OCI-LY3 (cell line): ENCODE measurements around the gene TRIM43.
"Not testable (repeated sequence)": the region's sequence is repeated elsewhere in the genome, so short reads cannot be mapped to it uniquely, and the experiment has no call there.

Experiments used
- EZH2phosphoT487 ChIP-seq: fragments of 200-600 bp; shearing (Covaris generic); IDR thresholded peaks from 2 replicates; pipeline ENCODE4 v1.6.1; 2018; ENCODE audit warnings: antibody characterized with exemption, mixed run types, low read depth
- TF ChIP-seq, protein P1 (sequence below): fragments of 200-600, 300-600 bp; sonication (generic); IDR thresholded peaks from 2 replicates; pipeline ENCODE4 v1.5.1; 2014; ENCODE audit warnings: antibody characterized with exemption, low read length, low read depth

DNA sequence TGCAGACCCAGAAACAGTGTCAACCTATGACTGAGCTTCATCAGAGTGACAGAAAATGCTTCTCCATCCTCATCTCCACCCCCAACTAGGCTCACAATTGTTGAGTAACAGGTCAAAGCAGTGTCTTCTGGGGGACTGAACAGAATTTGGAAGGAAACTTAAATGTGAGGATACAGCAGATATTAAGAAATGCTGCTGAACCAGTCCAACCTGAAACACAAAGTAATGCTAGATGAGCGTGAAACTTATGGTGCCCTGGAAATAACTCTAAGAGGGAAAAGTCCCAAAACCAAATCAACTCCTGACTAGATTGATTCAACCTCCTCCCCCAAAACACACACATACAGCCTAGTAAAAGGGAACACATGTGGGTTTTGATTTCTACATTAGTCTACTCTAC is 7.5 kb upstream of the TRIM43 start:
- not testable (repeated sequence) for TF ChIP-seq EZH2phosphoT487
- TF ChIP-seq, protein P1, sequence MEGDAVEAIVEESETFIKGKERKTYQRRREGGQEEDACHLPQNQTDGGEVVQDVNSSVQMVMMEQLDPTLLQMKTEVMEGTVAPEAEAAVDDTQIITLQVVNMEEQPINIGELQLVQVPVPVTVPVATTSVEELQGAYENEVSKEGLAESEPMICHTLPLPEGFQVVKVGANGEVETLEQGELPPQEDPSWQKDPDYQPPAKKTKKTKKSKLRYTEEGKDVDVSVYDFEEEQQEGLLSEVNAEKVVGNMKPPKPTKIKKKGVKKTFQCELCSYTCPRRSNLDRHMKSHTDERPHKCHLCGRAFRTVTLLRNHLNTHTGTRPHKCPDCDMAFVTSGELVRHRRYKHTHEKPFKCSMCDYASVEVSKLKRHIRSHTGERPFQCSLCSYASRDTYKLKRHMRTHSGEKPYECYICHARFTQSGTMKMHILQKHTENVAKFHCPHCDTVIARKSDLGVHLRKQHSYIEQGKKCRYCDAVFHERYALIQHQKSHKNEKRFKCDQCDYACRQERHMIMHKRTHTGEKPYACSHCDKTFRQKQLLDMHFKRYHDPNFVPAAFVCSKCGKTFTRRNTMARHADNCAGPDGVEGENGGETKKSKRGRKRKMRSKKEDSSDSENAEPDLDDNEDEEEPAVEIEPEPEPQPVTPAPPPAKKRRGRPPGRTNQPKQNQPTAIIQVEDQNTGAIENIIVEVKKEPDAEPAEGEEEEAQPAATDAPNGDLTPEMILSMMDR: not testable (repeated sequence)
